Cortex of kidney (tissue), 1 donor: ENCODE data around the gene PRPH2.
"Not testable (repeated sequence)": the region's sequence is repeated elsewhere in the genome, so short reads cannot be mapped to it uniquely, and the experiment has no call there.

Experiments
- DNase-seq: peaks from one replicate; lab custom pipeline; 2025; lab: John Stamatoyannopoulos, UW

Gene PRPH2

GRCh38 chr6:42742116-42742894 is 19.9 kb upstream of the PRPH2 start:
- no peak for DNase-seq

GRCh38 chr6:42740725-42741124 is 18.3 kb upstream of the PRPH2 start:
- DNase-seq, result no peak

GRCh38 chr6:42735976-42736375 is 13.6 kb upstream of the PRPH2 start:
- no peak for DNase-seq

GRCh38 chr6:42733867-42734481 is 11.6 kb upstream of the PRPH2 start:
- not testable (repeated sequence) for DNase-seq

- no peak for DNase-seq
These were observed 7.3 kb upstream of the PRPH2 start for GRCh38 chr6:42729731-42730130.

- DNase-seq, result no peak
These were observed 5.2 kb upstream of the PRPH2 start for GRCh38 chr6:42727627-42728026.

- DNase-seq, result no peak
These were observed 4.8 kb upstream of the PRPH2 start for GRCh38 chr6:42727087-42727611.

- no peak for DNase-seq
These were observed 4.2 kb upstream of the PRPH2 start for GRCh38 chr6:42726485-42727086.

GRCh38 chr6:42726026-42726425 is 3.6 kb upstream of the PRPH2 start:
- no peak for DNase-seq

GRCh38 chr6:42724825-42725224 is 2.4 kb upstream of the PRPH2 start:
- no peak for DNase-seq

GRCh38 chr6:42720739-42721138 is 1.7 kb downstream of the PRPH2 start:
- DNase-seq, result no peak

- no peak for DNase-seq
These were observed 6.5 kb downstream of the PRPH2 start for GRCh38 chr6:42715871-42716270.

GRCh38 chr6:42714098-42714761 is 8.2 kb downstream of the PRPH2 start:
- no peak for DNase-seq

- no peak for DNase-seq
These were observed 10.5 kb downstream of the PRPH2 start for GRCh38 chr6:42711930-42712329.

- no peak for DNase-seq
These were observed 12.1 kb downstream of the PRPH2 start for GRCh38 chr6:42710316-42710715.

GRCh38 chr6:42709871-42710270 is 12.5 kb downstream of the PRPH2 start:
- no peak for DNase-seq

GRCh38 chr6:42708096-42708495 is 14.3 kb downstream of the PRPH2 start:
- no peak for DNase-seq

GRCh38 chr6:42707595-42707994 is 14.8 kb downstream of the PRPH2 start:
- DNase-seq, result no peak

GRCh38 chr6:42704937-42705374 is 17.4 kb downstream of the PRPH2 start:
- no peak for DNase-seq

GRCh38 chr6:42704251-42704936 is 18.0 kb downstream of the PRPH2 start:
- DNase-seq, result no peak

- DNase-seq, result not testable (repeated sequence)
These were observed 19.6 kb downstream of the PRPH2 start for GRCh38 chr6:42702786-42703185.

- no peak for DNase-seq
These were observed 20.2 kb downstream of the PRPH2 start for GRCh38 chr6:42702200-42702599.
